ENCODE measurements around the gene TPRN.

TPRN gene

GRCh38 chr9:137217276-137218211, 17.0 kb upstream of the TPRN start:
- Histone ChIP-seq H2AFZ (ENCODE audit: low read depth, low read length) (no peak overlapping the region), H3K9me3 (ENCODE audit: low read length) (no peaks in the 10 kb centered on the region), H3K27me3 (ENCODE audit: insufficient read depth, low read length) (no peaks in the 10 kb centered on the region), H3K36me3 (ENCODE audit: insufficient read depth, low read length) (peaks cover 23% of the 10 kb centered on the region), H3K4me3 (ENCODE audit: low read length) (no peak overlapping the region), H3K4me1 (ENCODE audit: insufficient read depth, low read length) (peaks cover 1% of the 10 kb centered on the region)

DNA sequence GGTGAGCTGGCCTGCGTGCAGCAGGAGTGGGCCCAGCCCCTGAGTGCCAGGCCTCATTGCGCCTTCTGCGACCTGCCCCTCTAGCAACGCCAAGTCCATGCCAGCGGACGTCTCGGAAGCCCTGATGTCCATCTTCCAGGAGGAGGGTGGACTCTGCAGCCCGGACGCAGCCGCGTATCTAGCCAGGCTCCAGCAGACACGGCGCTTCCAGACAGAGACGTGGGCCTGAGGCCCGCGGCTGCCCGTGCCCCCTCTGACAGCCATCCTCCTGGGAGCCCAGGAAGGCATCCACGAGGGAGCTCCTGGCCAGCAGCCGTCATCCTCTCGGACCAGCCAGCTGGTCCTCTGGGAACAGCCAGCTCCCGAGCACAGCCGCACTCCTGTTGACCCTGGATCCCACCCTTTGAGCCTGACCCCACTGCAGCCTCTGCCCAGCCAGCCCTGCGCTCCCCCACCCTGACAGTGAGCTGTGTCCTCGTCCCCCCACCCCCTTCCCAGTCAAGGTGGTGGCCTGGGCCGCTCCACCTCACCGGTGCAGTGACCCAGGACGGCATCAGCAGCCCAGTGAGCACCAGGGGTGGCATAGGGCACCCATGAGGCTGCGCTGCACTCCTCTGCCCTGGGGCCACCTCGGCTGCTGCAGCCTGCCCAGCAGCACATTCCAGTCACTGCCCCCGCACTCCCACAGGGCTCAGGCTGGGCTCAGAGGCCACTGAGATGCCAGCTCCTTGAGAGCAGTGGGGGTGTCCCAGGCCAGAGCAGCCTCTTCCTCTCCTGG, 15.8 kb upstream of the TPRN start:
- no peak overlapping the region for H2AFZ ChIP-seq (ENCODE audit: low read depth, low read length)
- no peaks in the 10 kb centered on the region for H3K4me1 ChIP-seq (ENCODE audit: insufficient read depth, low read length)
- H3K36me3 ChIP-seq (ENCODE audit: insufficient read depth, low read length), result peaks cover 29% of the 10 kb centered on the region
- H3K4me3 ChIP-seq (ENCODE audit: low read length), result no peak overlapping the region
- no peaks in the 10 kb centered on the region for H3K27me3 ChIP-seq (ENCODE audit: insufficient read depth, low read length)
- no peaks in the 10 kb centered on the region for H3K9me3 ChIP-seq (ENCODE audit: low read length)

- Histone ChIP-seq H3K4me1 (ENCODE audit: insufficient read depth, low read length) (no peaks in the 10 kb centered on the region), H3K27me3 (ENCODE audit: insufficient read depth, low read length) (no peaks in the 10 kb centered on the region), H2AFZ (ENCODE audit: low read depth, low read length) (no peak overlapping the region), H3K9me3 (ENCODE audit: low read length) (no peaks in the 10 kb centered on the region), H3K36me3 (ENCODE audit: insufficient read depth, low read length) (peaks cover 29% of the 10 kb centered on the region), H3K4me3 (ENCODE audit: low read length) (no peak overlapping the region)
Measured at GRCh38 chr9:137215196-137215986, 14.8 kb upstream of the TPRN start.

- Histone ChIP-seq H3K9me3 (ENCODE audit: low read length) (no peaks in the 10 kb centered on the region), H3K4me3 (ENCODE audit: low read length) (no peak overlapping the region), H3K27me3 (ENCODE audit: insufficient read depth, low read length) (no peaks in the 10 kb centered on the region), H3K36me3 (ENCODE audit: insufficient read depth, low read length) (peaks cover 34% of the 10 kb centered on the region), H3K4me1 (ENCODE audit: insufficient read depth, low read length) (no peaks in the 10 kb centered on the region), H2AFZ (ENCODE audit: low read depth, low read length) (no peak overlapping the region)
Measured at GRCh38 chr9:137214620-137215019, 14.1 kb upstream of the TPRN start.

DNA sequence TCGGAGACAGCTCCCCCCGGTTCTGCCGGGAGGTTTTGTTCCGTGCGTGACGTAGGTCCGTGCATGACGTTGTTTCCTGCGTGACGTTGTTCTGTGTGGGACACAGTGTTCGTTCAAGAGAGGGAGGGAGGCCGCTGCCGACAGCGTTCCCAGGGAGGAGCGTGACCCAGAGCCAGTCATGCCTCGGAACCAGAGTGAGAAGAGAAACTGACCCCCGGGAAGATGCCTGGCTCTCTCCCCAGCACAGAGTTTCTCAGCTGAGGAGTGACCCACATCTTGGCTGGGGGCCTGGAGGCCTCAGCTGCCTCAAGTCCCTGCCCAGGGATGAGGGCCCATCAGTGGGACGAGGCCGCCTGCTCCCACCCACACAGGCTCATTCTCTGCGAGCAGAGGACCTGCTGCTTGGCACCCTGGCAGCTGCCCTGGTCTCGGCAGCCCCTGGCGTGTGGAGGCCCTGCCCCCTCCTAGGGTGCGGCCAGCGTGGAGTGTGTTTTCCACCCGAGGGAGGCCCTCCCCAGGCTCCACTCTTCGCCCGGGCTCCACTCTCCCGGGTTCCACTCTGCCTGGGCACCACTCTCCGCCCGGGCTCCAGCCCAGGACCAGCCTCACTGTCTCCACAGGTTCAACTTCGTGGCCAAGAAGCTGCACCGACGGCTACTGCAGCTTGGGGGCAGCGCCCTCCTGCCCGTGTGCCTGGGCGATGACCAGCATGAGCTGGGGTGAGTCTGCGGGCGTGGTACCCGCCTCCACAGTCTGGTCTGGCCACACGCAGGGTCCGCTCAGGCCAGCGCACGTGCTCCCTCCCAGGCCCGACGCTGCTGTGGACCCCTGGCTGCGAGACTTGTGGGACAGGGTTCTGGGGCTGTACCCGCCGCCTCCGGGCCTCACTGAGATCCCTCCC, 12.9 kb upstream of the TPRN start:
- H3K4me3 ChIP-seq (ENCODE audit: low read length), result no peak overlapping the region
- no peaks in the 10 kb centered on the region for H3K9me3 ChIP-seq (ENCODE audit: low read length)
- no peaks in the 10 kb centered on the region for H3K4me1 ChIP-seq (ENCODE audit: insufficient read depth, low read length)
- no peaks in the 10 kb centered on the region for H3K27me3 ChIP-seq (ENCODE audit: insufficient read depth, low read length)
- H3K36me3 ChIP-seq (ENCODE audit: insufficient read depth, low read length), result peaks cover 41% of the 10 kb centered on the region
- H2AFZ ChIP-seq (ENCODE audit: low read depth, low read length), result no peak overlapping the region

DNA sequence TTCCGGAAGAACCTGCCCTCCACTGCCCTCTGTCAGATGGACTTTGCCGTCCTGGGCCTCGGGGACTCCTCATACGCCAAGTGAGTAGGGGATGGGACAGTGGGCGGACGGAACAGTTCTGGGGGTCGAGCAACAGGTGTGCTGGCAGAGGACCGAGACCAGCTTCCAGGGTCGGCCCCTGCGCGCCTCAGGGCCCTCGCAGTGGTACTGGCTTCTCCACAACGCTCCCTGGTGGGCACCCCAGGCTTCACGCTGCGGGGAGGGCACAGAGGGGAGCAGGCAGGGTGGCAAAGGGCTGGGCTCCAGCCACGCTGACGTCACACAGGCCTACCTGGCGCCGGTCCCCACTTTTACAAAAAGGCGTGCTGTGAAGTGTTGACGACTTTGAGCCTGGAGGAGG, 12.0 kb upstream of the TPRN start:
- H2AFZ ChIP-seq (ENCODE audit: low read depth, low read length), result no peak overlapping the region

DNA sequence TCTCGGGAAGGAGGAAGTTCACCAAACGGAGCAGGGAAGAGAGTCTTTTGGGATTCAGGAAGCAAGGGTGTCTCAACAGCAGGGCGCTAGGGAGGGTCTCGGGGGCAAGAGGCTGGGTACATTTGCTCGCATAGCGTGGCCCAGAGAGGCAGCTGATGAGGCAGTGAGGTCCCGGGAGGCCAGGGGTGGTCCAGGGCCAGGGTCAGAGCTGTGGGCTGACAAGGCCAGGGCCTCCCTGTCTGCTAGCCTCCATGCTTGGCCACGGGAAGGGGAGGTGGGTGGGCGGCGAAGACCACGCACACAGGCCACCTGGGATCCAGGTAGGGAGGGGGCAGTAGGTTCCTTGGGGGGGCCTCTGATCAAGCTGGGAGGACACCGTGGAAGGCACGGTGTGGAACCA, 11.0 kb upstream of the TPRN start:
- Histone ChIP-seq H2AFZ (ENCODE audit: low read depth, low read length) (no peak overlapping the region), H3K4me3 (ENCODE audit: low read length) (no peak overlapping the region), H3K36me3 (ENCODE audit: insufficient read depth, low read length) (peaks cover 37% of the 10 kb centered on the region), H3K9me3 (ENCODE audit: low read length) (no peaks in the 10 kb centered on the region), H3K27me3 (ENCODE audit: insufficient read depth, low read length) (no peaks in the 10 kb centered on the region), H3K4me1 (ENCODE audit: insufficient read depth, low read length) (peaks cover 5% of the 10 kb centered on the region)

More for the DNA sequence above, 12.0 kb upstream of the TPRN start:
- H3K4me1 ChIP-seq (ENCODE audit: insufficient read depth, low read length), result no peaks in the 10 kb centered on the region
- no peaks in the 10 kb centered on the region for H3K27me3 ChIP-seq (ENCODE audit: insufficient read depth, low read length)
- no peak overlapping the region for H3K4me3 ChIP-seq (ENCODE audit: low read length)
- H3K9me3 ChIP-seq (ENCODE audit: low read length), result no peaks in the 10 kb centered on the region
- H3K36me3 ChIP-seq (ENCODE audit: insufficient read depth, low read length), result peaks cover 41% of the 10 kb centered on the region

DNA sequence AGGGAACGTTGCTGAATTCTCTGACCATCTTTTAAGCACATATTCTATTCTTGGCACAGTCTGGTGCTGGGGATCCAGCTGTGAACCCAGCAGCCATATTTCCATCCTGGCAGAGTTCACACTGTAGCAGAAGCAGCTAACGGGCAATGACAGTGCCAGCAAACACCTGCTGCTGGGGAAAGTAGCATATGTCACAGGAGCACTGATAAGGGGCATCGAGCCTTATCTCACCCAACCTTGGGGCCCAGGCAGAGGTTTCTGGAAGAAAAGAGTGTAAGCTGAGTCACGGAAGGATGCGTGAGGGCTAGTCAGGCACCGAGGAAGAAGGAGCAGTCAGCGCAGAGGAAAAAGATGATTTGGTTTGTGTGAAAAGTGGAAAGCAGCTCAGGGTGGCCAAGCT, 6.1 kb upstream of the TPRN start:
- Histone ChIP-seq H3K9me3 (ENCODE audit: low read length) (no peaks in the 10 kb centered on the region), H2AFZ (ENCODE audit: low read depth, low read length) (no peak overlapping the region), H3K4me3 (ENCODE audit: low read length) (peak overlapping the region; percentile 76), H3K36me3 (ENCODE audit: insufficient read depth, low read length) (peaks cover 12% of the 10 kb centered on the region), H3K4me1 (ENCODE audit: insufficient read depth, low read length) (peaks cover 32% of the 10 kb centered on the region), H3K27me3 (ENCODE audit: insufficient read depth, low read length) (no peaks in the 10 kb centered on the region)

DNA sequence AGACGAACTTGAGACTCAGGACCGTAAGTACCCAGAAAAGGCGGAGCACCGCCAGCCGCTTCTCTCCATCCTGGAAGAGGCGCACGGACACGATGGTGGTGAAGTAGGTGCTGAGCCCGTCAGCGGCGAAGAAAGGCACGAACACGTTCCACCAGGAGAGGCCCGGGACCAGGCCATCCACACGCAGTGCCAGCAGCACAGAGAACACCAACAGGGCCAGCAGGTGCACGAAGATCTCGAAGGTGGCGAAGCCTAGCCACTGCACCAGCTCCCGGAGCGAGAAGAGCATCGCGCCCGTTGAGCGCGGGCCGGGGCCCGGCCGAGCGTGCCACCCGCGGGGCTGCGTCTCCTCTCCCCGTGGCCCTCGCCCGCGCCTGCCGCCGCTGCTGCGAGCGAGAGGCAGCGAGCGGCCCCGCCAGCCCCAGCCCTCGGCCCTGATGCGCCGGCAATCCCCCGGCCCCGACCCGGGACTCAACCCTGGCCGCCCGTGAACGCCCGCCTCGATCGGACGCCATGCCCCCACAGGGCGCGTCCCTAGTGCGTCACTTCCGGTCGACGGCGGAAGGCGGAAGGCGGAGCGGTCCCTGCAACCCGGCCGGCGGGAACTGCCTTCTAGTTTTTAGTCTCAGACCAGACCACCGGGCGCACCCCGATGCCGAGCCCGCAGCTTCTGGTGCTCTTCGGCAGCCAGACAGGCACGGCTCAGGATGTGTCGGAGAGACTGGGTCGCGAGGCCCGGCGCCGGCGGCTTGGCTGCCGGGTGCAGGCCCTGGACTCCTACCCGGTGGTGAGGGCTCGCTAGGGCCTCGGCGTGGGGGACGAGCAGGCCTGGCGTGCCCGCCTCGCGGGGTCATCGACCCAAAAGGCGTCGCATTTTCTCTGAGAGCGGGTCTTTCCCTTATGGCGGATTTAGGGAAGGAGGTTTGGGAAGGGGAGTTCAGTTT, 4.9 kb upstream of the TPRN start, which contains the start of the genes NDOR1 and TMEM203:
Gene NDOR1, plus strand, starts transcription at position 575 of the 944 bp plus-strand sequence. Its CDS starts 78 bp downstream, at position 653.
Gene TMEM203, minus strand, starts transcription at position 523 of the 944 bp plus-strand sequence. Its CDS starts 234 bp downstream, at position 289.
- peaks cover 12% of the 10 kb centered on the region for H3K36me3 ChIP-seq (ENCODE audit: insufficient read depth, low read length)
- peak within 1 kb of the TSS; percentile 49 for H2AFZ ChIP-seq (ENCODE audit: low read depth, low read length)
- no peaks in the 10 kb centered on the region for H3K27me3 ChIP-seq (ENCODE audit: insufficient read depth, low read length)
- H3K4me3 ChIP-seq (ENCODE audit: low read length), result peak within 1 kb of the TSS; percentile 76
- no peaks in the 10 kb centered on the region for H3K9me3 ChIP-seq (ENCODE audit: low read length)
- H3K4me1 ChIP-seq (ENCODE audit: insufficient read depth, low read length), result peaks cover 39% of the 10 kb centered on the region

DNA sequence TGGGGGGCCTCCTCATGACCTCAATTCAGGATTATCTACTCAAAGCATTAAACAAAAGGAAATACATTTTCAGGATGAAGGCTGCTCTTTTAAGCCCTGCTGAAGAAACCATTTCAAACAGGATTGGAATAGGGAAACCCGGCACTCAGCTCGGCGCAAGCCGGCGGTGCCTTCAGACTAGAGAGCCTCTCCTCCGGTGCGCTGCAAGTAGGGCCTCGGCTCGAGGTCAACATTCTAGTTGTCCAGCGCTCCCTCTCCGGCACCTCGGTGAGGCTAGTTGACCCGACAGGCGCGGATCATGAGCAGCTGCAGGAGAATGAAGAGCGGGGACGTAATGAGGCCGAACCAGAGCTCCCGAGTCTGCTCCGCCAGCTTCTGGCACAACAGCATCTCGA, 4.2 kb upstream of the TPRN start:
- Histone ChIP-seq H3K27me3 (ENCODE audit: insufficient read depth, low read length) (no peaks in the 10 kb centered on the region), H3K36me3 (ENCODE audit: insufficient read depth, low read length) (peaks cover 7% of the 10 kb centered on the region), H3K4me1 (ENCODE audit: insufficient read depth, low read length) (peaks cover 39% of the 10 kb centered on the region), H3K9me3 (ENCODE audit: low read length) (no peaks in the 10 kb centered on the region), H2AFZ (ENCODE audit: low read depth, low read length) (no peak overlapping the region), H3K4me3 (ENCODE audit: low read length) (peak overlapping the region; percentile 76)

DNA sequence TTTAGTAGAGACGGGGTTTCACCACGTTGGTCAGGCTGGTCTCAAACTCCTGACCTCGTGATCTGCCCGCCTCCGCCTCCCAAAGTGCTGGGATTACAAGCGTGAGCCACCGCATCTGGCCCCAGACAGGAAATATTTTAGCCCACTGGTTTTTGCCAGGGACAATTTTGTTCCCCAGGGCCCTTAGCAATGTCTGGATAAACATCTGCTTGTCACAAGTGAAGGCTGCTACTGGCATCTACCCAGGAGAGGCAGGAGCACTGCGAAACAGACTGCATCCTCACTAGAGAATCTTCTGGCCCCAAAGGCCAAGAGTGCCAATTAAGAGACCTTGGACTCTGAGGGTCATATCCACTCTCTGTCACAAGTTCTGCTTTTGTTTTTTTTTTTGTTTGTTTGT, 2.4 kb upstream of the TPRN start:
- no peaks in the 10 kb centered on the region for H3K36me3 ChIP-seq (ENCODE audit: insufficient read depth, low read length)
- no peaks in the 10 kb centered on the region for H3K9me3 ChIP-seq (ENCODE audit: low read length)
- peaks cover 53% of the 10 kb centered on the region for H3K4me1 ChIP-seq (ENCODE audit: insufficient read depth, low read length)
- no peak overlapping the region for H2AFZ ChIP-seq (ENCODE audit: low read depth, low read length)
- H3K27me3 ChIP-seq (ENCODE audit: insufficient read depth, low read length), result no peaks in the 10 kb centered on the region
- H3K4me3 ChIP-seq (ENCODE audit: low read length), result no peak overlapping the region
